Trophoblast cell (in vitro differentiated cells and primary cell): ENCODE data around the gene AUTS2.
A peak's percentile ranks its signal among the peaks of the same experiment; 100 is the strongest.

Experiments used
- DNase-seq, 2 donors: peaks; one replicate each; pipeline ENCODE4 v3.0.0-alpha.2; 2016
- H2AFZ ChIP-seq: 2 replicates; pipeline ENCODE4 v1.6.1; 2013; ENCODE audit warnings: low read length, moderate library complexity, mild to moderate bottlenecking; ENCODE audit not compliant: insufficient read depth, poor library complexity
- H2AK5ac ChIP-seq: 2 replicates; pipeline ENCODE4 v1.6.1; 2013; ENCODE audit warnings: mild to moderate bottlenecking, low read length
- H2BK120ac ChIP-seq: 2 replicates; pipeline ENCODE4 v1.6.1; 2013; ENCODE audit warnings: low read length, mild to moderate bottlenecking, moderate library complexity; ENCODE audit not compliant: insufficient read depth, poor library complexity
- H2BK12ac ChIP-seq: 2 replicates; pipeline ENCODE4 v1.6.1; 2013; ENCODE audit warnings: mild to moderate bottlenecking, low read length, moderate library complexity
- H2BK5ac ChIP-seq: 2 replicates; pipeline ENCODE4 v1.6.1; 2013; ENCODE audit warnings: low read length, low read depth, moderate library complexity, mild to moderate bottlenecking; ENCODE audit not compliant: poor library complexity
- H3K14ac ChIP-seq: 2 replicates; pipeline ENCODE4 v1.6.1; 2013; ENCODE audit warnings: mild to moderate bottlenecking, low read length
- H3K18ac ChIP-seq: 2 replicates; pipeline ENCODE4 v1.6.1; 2013; ENCODE audit warnings: mild to moderate bottlenecking, low read length
- H3K23ac ChIP-seq: 2 replicates; pipeline ENCODE4 v1.6.1; 2013; ENCODE audit warnings: low read length
- H3K27ac ChIP-seq: 2 replicates; pipeline ENCODE4 v1.5.1; 2013; ENCODE audit warnings: low read depth, mild to moderate bottlenecking, inconsistent platforms, low read length, moderate library complexity
- H3K27me3 ChIP-seq: 2 replicates; pipeline ENCODE4 v1.6.1; 2013; ENCODE audit warnings: inconsistent platforms, mild to moderate bottlenecking, low read length, moderate library complexity; ENCODE audit not compliant: insufficient read depth
- H3K36me3 ChIP-seq, 2 experiments: 1 replicate in 1 of 2; 2 replicates in 1 of 2; pipeline ENCODE4 v1.6.1; 2013; ENCODE audit warnings: low read length in 2 of 2, mild to moderate bottlenecking in 2 of 2, moderate library complexity in 1 of 2; ENCODE audit not compliant: insufficient read depth in 2 of 2, control insufficient read depth in 1 of 2
- H3K4ac ChIP-seq: 2 replicates; pipeline ENCODE4 v1.6.1; 2013; ENCODE audit warnings: low read depth, mild to moderate bottlenecking, low read length, moderate library complexity
- H3K4me1 ChIP-seq, 2 experiments: 1 replicate in 1 of 2; 2 replicates in 1 of 2; pipeline ENCODE4 v1.6.1; 2013; ENCODE audit warnings: low read length in 2 of 2, mild to moderate bottlenecking in 2 of 2, moderate library complexity in 1 of 2; ENCODE audit not compliant: insufficient read depth in 2 of 2, control insufficient read depth in 1 of 2
- H3K4me2 ChIP-seq: 2 replicates; pipeline ENCODE4 v1.6.1; 2013; ENCODE audit warnings: inconsistent platforms, mild to moderate bottlenecking, low read length, moderate library complexity
- H3K4me3 ChIP-seq: 2 replicates; pipeline ENCODE4 v1.5.1; 2013; ENCODE audit warnings: mild to moderate bottlenecking, low read depth, low read length, inconsistent platforms
- H3K79me1 ChIP-seq: one replicate; pipeline ENCODE4 v1.6.1; 2013; ENCODE audit warnings: low read length
- H3K79me2 ChIP-seq: 2 replicates; pipeline ENCODE4 v1.6.1; 2013; ENCODE audit warnings: low read length, mild to moderate bottlenecking; ENCODE audit not compliant: control insufficient read depth, insufficient read depth, poor library complexity
- H3K9ac ChIP-seq: 2 replicates; pipeline ENCODE4 v1.6.1; 2013; ENCODE audit warnings: mild to moderate bottlenecking, low read length
- H3K9me3 ChIP-seq: 2 replicates; pipeline ENCODE4 v1.6.1; 2013; ENCODE audit warnings: low read depth, mild to moderate bottlenecking, control low read depth, inconsistent platforms, low read length; ENCODE audit not compliant: insufficient read depth
- H4K12ac ChIP-seq: 2 replicates; pipeline ENCODE4 v1.6.1; 2013; ENCODE audit warnings: low read depth, mild to moderate bottlenecking, low read length, moderate library complexity
- H4K8ac ChIP-seq: 2 replicates; pipeline ENCODE4 v1.6.1; 2013; ENCODE audit warnings: low read depth, mild to moderate bottlenecking, low read length, moderate library complexity
- H4K91ac ChIP-seq: one replicate; pipeline ENCODE4 v1.6.1; 2013; ENCODE audit warnings: low read depth, mild to moderate bottlenecking, low read length, moderate library complexity
- WGBS: extraction: QIAGEN DNeasy Blood & Tissue Kit; methylation state at CpG from one replicate; pipeline ENCODE4 v1.1.7; 2013; ENCODE audit warnings: missing lambda C conversion rate; ENCODE audit not compliant: insufficient read length, insufficient coverage; ENCODE audit errors: extremely low coverage; 5-methylcytosine and 5-hydroxymethylcytosine counted together

AUTS2 gene

GRCh38 chr7:70706204-70706603 is 1107.9 kb downstream of the AUTS2 start:
- H3K79me1 ChIP-seq = no peaks in the 10 kb centered on the region
- no peak overlapping the region for H2BK12ac ChIP-seq
- H3K79me2 ChIP-seq = no peaks in the 10 kb centered on the region
- no peak overlapping the region for H2BK5ac ChIP-seq
- peaks cover 0 to 10% of the 10 kb centered on the region in 2 experiments for H3K36me3 ChIP-seq
- no peak overlapping the region for H3K14ac ChIP-seq
- no peak overlapping the region for H2BK120ac ChIP-seq
- no peak overlapping the region for H4K8ac ChIP-seq
- WGBS = no CpG with 5 or more reads among the region's 4 CpGs
- no peak overlapping the region for H3K23ac ChIP-seq
- H4K12ac ChIP-seq = no peak overlapping the region
- no peak for DNase-seq
- no peak overlapping the region for H3K4me2 ChIP-seq
- no peak overlapping the region for H2AK5ac ChIP-seq
- no peaks in the 10 kb centered on the region for H3K9me3 ChIP-seq
- no peaks in the 10 kb centered on the region for H3K27me3 ChIP-seq
- no peak overlapping the region for H3K4ac ChIP-seq
- no peak overlapping the region for H4K91ac ChIP-seq
- H3K18ac ChIP-seq = no peak overlapping the region
- peaks cover 8 to 9% of the 10 kb centered on the region in 2 experiments for H3K4me1 ChIP-seq
- no peak overlapping the region for H2AFZ ChIP-seq
- H3K27ac ChIP-seq = no peak overlapping the region
- H3K9ac ChIP-seq = no peak overlapping the region
- no peak overlapping the region for H3K4me3 ChIP-seq

- H3K18ac ChIP-seq = no peak overlapping the region
- no peaks in the 10 kb centered on the region for H3K27me3 ChIP-seq
- no peak overlapping the region for H3K23ac ChIP-seq
- H2AK5ac ChIP-seq = no peak overlapping the region
- H3K4me1 ChIP-seq = peaks cover 12% of the 10 kb centered on the region in 2 experiments
- no peak overlapping the region for H3K4ac ChIP-seq
- peaks cover 0 to 10% of the 10 kb centered on the region in 2 experiments for H3K36me3 ChIP-seq
- H2BK5ac ChIP-seq = no peak overlapping the region
- no peak overlapping the region for H3K27ac ChIP-seq
- H2BK12ac ChIP-seq = no peak overlapping the region
- no peak overlapping the region for H2AFZ ChIP-seq
- H2BK120ac ChIP-seq = no peak overlapping the region
- H3K14ac ChIP-seq = no peak overlapping the region
- H3K4me3 ChIP-seq = no peak overlapping the region
- H4K8ac ChIP-seq = no peak overlapping the region
- DNase-seq = no peak
- no peak overlapping the region for H3K4me2 ChIP-seq
- no peaks in the 10 kb centered on the region for H3K79me2 ChIP-seq
- no peaks in the 10 kb centered on the region for H3K9me3 ChIP-seq
- H4K12ac ChIP-seq = no peak overlapping the region
- H3K9ac ChIP-seq = no peak overlapping the region
- H4K91ac ChIP-seq = no peak overlapping the region
- no CpG with 5 or more reads among the region's 3 CpGs for WGBS
- no peaks in the 10 kb centered on the region for H3K79me1 ChIP-seq
Observed at GRCh38 chr7:70706698-70707097, 1108.4 kb downstream of the AUTS2 start.

- H3K23ac ChIP-seq = no peak overlapping the region
- WGBS = no CpG with 5 or more reads among the region's 6 CpGs
- no peak overlapping the region for H3K4ac ChIP-seq
- no peak overlapping the region for H4K91ac ChIP-seq
- H2BK12ac ChIP-seq = no peak overlapping the region
- peaks cover 0 to 5% of the 10 kb centered on the region in 2 experiments for H3K36me3 ChIP-seq
- H3K4me2 ChIP-seq = no peak overlapping the region
- no peak overlapping the region for H3K27ac ChIP-seq
- no peaks in the 10 kb centered on the region for H3K79me1 ChIP-seq
- no peak for DNase-seq
- H4K12ac ChIP-seq = no peak overlapping the region
- H2AK5ac ChIP-seq = no peak overlapping the region
- H2AFZ ChIP-seq = no peak overlapping the region
- no peak overlapping the region for H3K9ac ChIP-seq
- H4K8ac ChIP-seq = no peak overlapping the region
- no peak overlapping the region for H2BK120ac ChIP-seq
- H3K4me3 ChIP-seq = no peak overlapping the region
- H3K9me3 ChIP-seq = no peaks in the 10 kb centered on the region
- no peaks in the 10 kb centered on the region for H3K27me3 ChIP-seq
- H3K18ac ChIP-seq = no peak overlapping the region
- H3K14ac ChIP-seq = no peak overlapping the region
- peaks cover 12% of the 10 kb centered on the region in 2 experiments for H3K4me1 ChIP-seq
- no peaks in the 10 kb centered on the region for H3K79me2 ChIP-seq
- H2BK5ac ChIP-seq = no peak overlapping the region
Observed at GRCh38 chr7:70707823-70708243, 1109.6 kb downstream of the AUTS2 start.

GRCh38 chr7:70710011-70710480 is 1111.8 kb downstream of the AUTS2 start:
- WGBS = no CpG with 5 or more reads among the region's 4 CpGs

More at GRCh38 chr7:70710011-70710480, 1111.8 kb downstream of the AUTS2 start:
- Histone ChIP-seq H3K14ac (no peak overlapping the region), H3K79me2 (no peaks in the 10 kb centered on the region), H3K9me3 (no peaks in the 10 kb centered on the region), H4K8ac (no peak overlapping the region), H3K36me3 (peaks cover 0 to 5% of the 10 kb centered on the region in 2 experiments), H2BK120ac (no peak overlapping the region), H2AK5ac (no peak overlapping the region), H3K9ac (no peak overlapping the region), H3K4me3 (no peak overlapping the region), H4K12ac (no peak overlapping the region), H2BK12ac (no peak overlapping the region), H3K23ac (no peak overlapping the region), H3K4ac (no peak overlapping the region), H3K27ac (no peak overlapping the region), H3K18ac (no peak overlapping the region), H3K27me3 (no peaks in the 10 kb centered on the region), H2BK5ac (no peak overlapping the region), H4K91ac (no peak overlapping the region), H3K4me2 (no peak overlapping the region), H2AFZ (no peak overlapping the region), H3K4me1 (peaks cover 12% of the 10 kb centered on the region in 2 experiments), H3K79me1 (no peaks in the 10 kb centered on the region)
- peak; percentile 27 to 49 for DNase-seq
